Measurements from ENCODE around the gene KCND2. TPM values are rescaled to one million over a fixed set of nuclear protein-coding genes. Genes with fewer than 3 reads are reported as not detected.

KCND2 gene
- total RNA-seq, 1 donor from 2014 or later, result 3.7 TPM

- Mint-ChIP-seq H3K27me3 (ENCODE audit: low read depth) (no peaks in the 10 kb centered on the region), H3K9me3 (no peaks in the 10 kb centered on the region), H3K27ac (no peak overlapping the region), H3K36me3 (no peaks in the 10 kb centered on the region), H3K4me3 (no peak overlapping the region), H3K4me1 (peaks cover 36% of the 10 kb centered on the region)
- no peak for TF ChIP-seq CTCF (IDR thresholded peaks at IDR 0.05; ENCODE audit: unreplicated experiment)
- no peak for DNase-seq (ENCODE audit: low spot score in 2 of 2, unreplicated experiment in 2 of 2)
Measured at GRCh38 chr7:120587243-120587642, 314.3 kb downstream of the KCND2 start.

- H3K27me3 Mint-ChIP-seq (ENCODE audit: low read depth), result no peaks in the 10 kb centered on the region
Measured at GRCh38 chr7:120588416-120588815, 315.4 kb downstream of the KCND2 start.

GRCh38 chr7:120588862-120589261 lies 315.9 kb downstream of the KCND2 start:
- Mint-ChIP-seq H3K4me3 (no peak overlapping the region), H3K9me3 (no peaks in the 10 kb centered on the region), H3K27ac (no peak overlapping the region), H3K27me3 (ENCODE audit: low read depth) (no peaks in the 10 kb centered on the region), H3K4me1 (peaks cover 31% of the 10 kb centered on the region), H3K36me3 (no peaks in the 10 kb centered on the region)
- no peak for TF ChIP-seq CTCF (IDR thresholded peaks at IDR 0.05; ENCODE audit: unreplicated experiment)
- no peak for DNase-seq (ENCODE audit: low spot score in 2 of 2, unreplicated experiment in 2 of 2)

More at GRCh38 chr7:120588416-120588815, 315.4 kb downstream of the KCND2 start:
- Mint-ChIP-seq H3K4me3 (no peak overlapping the region), H3K9me3 (no peaks in the 10 kb centered on the region), H3K27ac (no peak overlapping the region), H3K36me3 (no peaks in the 10 kb centered on the region), H3K4me1 (peaks cover 36% of the 10 kb centered on the region)
- DNase-seq (ENCODE audit: low spot score in 2 of 2, unreplicated experiment in 2 of 2), result no peak
- TF ChIP-seq CTCF (IDR thresholded peaks at IDR 0.05; ENCODE audit: unreplicated experiment), result no peak

- Mint-ChIP-seq H3K27me3 (ENCODE audit: low read depth) (no peaks in the 10 kb centered on the region), H3K36me3 (no peaks in the 10 kb centered on the region), H3K4me1 (peaks cover 11% of the 10 kb centered on the region), H3K27ac (no peak overlapping the region), H3K4me3 (no peak overlapping the region), H3K9me3 (peaks cover 6% of the 10 kb centered on the region)
- no peak for DNase-seq (ENCODE audit: low spot score in 2 of 2, unreplicated experiment in 2 of 2)
- TF ChIP-seq CTCF (IDR thresholded peaks at IDR 0.05; ENCODE audit: unreplicated experiment), result no peak
Measured at GRCh38 chr7:120600607-120601006, 327.6 kb downstream of the KCND2 start.

GRCh38 chr7:120603366-120603765 lies 330.4 kb downstream of the KCND2 start:
- no peak overlapping the region for H3K4me3 Mint-ChIP-seq
- no peaks in the 10 kb centered on the region for H3K36me3 Mint-ChIP-seq
- no peak for DNase-seq (ENCODE audit: low spot score in 2 of 2, unreplicated experiment in 2 of 2)
- peaks cover 3% of the 10 kb centered on the region for H3K4me1 Mint-ChIP-seq
- H3K27me3 Mint-ChIP-seq (ENCODE audit: low read depth), result no peaks in the 10 kb centered on the region
- TF ChIP-seq CTCF (IDR thresholded peaks at IDR 0.05; ENCODE audit: unreplicated experiment), result no peak
- peaks cover 10% of the 10 kb centered on the region for H3K9me3 Mint-ChIP-seq
- no peak overlapping the region for H3K27ac Mint-ChIP-seq
